Stimulated activated CD4-positive, alpha-beta T cell treated with anti-CD3 and anti-CD28 coated beads, Interleukin-1b, Interleukin-23, amount 100 ng/mL, for 48 hours (primary cell): ENCODE data around the gene PCDHGB2.
"Not testable (repeated sequence)": the region's sequence is repeated elsewhere in the genome, so short reads cannot be mapped to it uniquely, and the experiment has no call there.

Source experiments
- DNase-seq: peaks from one replicate; pipeline ENCODE4 v3.0.0-alpha.2; 2020

PCDHGB2 gene

GRCh38 chr5:141387557-141388311 is 27.9 kb downstream of the PCDHGB2 start, which contains the start of gene PCDHGB4:
TSS of gene PCDHGB4 (plus strand) at chr5:141387698. CDS start at chr5:141387885, 187 bp downstream.
- DNase-seq, result peak; percentile 24

- no peak for DNase-seq
These were observed 28.9 kb downstream of the PCDHGB2 start for GRCh38 chr5:141388661-141389060.

- DNase-seq, result no peak
These were observed 29.6 kb downstream of the PCDHGB2 start for GRCh38 chr5:141389153-141390042.

- no peak for DNase-seq
These were observed 32.8 kb downstream of the PCDHGB2 start, which contains the start of gene PCDHGA8 for GRCh38 chr5:141392429-141393198. TSS of gene PCDHGA8 (plus strand) at chr5:141392633. CDS start at chr5:141392814, 181 bp downstream.

- DNase-seq, result no peak
These were observed 33.5 kb downstream of the PCDHGB2 start for GRCh38 chr5:141393267-141393666.

- not testable (repeated sequence) for DNase-seq
These were observed 34.8 kb downstream of the PCDHGB2 start for GRCh38 chr5:141394401-141395187.

GRCh38 chr5:141397756-141398551 is 38.2 kb downstream of the PCDHGB2 start, which contains the start of gene PCDHGB5:
TSS of gene PCDHGB5 (plus strand) at chr5:141397947. CDS start at chr5:141398128, 181 bp downstream.
- DNase-seq, result peak; percentile 35

- DNase-seq, result no peak
These were observed 38.8 kb downstream of the PCDHGB2 start for GRCh38 chr5:141398608-141399007.

- DNase-seq, result no peak
These were observed 39.9 kb downstream of the PCDHGB2 start for GRCh38 chr5:141399555-141400258.

- DNase-seq, result no peak
These were observed 42.9 kb downstream of the PCDHGB2 start, which contains the start of gene PCDHGA9 for GRCh38 chr5:141402553-141403243. TSS of gene PCDHGA9 (plus strand) at chr5:141402778. CDS start at chr5:141402953, 175 bp downstream.

- no peak for DNase-seq
These were observed 43.6 kb downstream of the PCDHGB2 start for GRCh38 chr5:141403387-141403786.

- DNase-seq, result peak; percentile 36
These were observed 48.2 kb downstream of the PCDHGB2 start, which contains the start of gene PCDHGB6 for GRCh38 chr5:141407790-141408505. TSS of gene PCDHGB6 (plus strand) at chr5:141408021. CDS start at chr5:141408203, 182 bp downstream.

GRCh38 chr5:141409598-141410306 is 50.0 kb downstream of the PCDHGB2 start:
- DNase-seq, result no peak

- no peak for DNase-seq
These were observed 51.8 kb downstream of the PCDHGB2 start for GRCh38 chr5:141411575-141411974.
